Fibroblast of villous mesenchyme (primary cell): ENCODE results near the gene OGN. TPM values are rescaled to one million over a fixed set of nuclear protein-coding genes. Genes with fewer than 3 reads are reported as not detected.

Source experiments
- DNase-seq: peaks from one replicate; pipeline ENCODE4 v3.0.0-alpha.2; 2010; ENCODE audit warnings: low read depth
- H3K4me3 ChIP-seq: 2 replicates; pipeline ENCODE4 v1.5.1; 2011; ENCODE audit warnings: low read depth, mild to moderate bottlenecking, low read length
- total RNA-seq: library from RNA; depleted of rRNA; stranded (reverse); fragments of >200 nt; gene quantifications from 2 replicates; pipeline ENCODE4 v1.2.3, GENCODE V29; 2012
- TF ChIP-seq, protein P1 (sequence below): IDR thresholded peaks from 2 replicates; pipeline ENCODE4 v1.5.1; 2012; ENCODE audit warnings: low read depth, mild to moderate bottlenecking, low read length; ENCODE audit not compliant: insufficient read depth

OGN gene
- total RNA-seq, 1 donor = not detected

DNA sequence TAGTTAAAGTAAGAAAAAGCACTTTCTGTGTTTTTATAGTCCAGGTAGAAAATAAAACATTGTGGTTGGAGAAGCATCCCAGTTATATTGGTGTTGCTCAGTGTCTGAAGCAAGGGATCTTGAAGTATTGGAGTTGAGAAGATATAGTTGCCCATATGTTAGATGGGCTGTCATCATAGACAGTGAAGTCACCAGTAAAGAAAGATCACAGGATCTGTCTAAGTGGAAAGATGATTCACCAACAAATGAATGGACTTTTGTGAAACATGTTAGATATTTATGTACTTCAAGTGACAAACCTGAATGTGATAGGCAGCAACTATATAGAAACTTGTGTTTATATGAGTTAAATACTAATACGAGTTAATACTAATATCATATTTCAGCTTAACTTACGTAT, 11.7 kb downstream of the OGN start:
- no peak overlapping the region for H3K4me3 ChIP-seq
- DNase-seq = no peak
- TF ChIP-seq, protein P1, sequence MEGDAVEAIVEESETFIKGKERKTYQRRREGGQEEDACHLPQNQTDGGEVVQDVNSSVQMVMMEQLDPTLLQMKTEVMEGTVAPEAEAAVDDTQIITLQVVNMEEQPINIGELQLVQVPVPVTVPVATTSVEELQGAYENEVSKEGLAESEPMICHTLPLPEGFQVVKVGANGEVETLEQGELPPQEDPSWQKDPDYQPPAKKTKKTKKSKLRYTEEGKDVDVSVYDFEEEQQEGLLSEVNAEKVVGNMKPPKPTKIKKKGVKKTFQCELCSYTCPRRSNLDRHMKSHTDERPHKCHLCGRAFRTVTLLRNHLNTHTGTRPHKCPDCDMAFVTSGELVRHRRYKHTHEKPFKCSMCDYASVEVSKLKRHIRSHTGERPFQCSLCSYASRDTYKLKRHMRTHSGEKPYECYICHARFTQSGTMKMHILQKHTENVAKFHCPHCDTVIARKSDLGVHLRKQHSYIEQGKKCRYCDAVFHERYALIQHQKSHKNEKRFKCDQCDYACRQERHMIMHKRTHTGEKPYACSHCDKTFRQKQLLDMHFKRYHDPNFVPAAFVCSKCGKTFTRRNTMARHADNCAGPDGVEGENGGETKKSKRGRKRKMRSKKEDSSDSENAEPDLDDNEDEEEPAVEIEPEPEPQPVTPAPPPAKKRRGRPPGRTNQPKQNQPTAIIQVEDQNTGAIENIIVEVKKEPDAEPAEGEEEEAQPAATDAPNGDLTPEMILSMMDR = no peak

DNA sequence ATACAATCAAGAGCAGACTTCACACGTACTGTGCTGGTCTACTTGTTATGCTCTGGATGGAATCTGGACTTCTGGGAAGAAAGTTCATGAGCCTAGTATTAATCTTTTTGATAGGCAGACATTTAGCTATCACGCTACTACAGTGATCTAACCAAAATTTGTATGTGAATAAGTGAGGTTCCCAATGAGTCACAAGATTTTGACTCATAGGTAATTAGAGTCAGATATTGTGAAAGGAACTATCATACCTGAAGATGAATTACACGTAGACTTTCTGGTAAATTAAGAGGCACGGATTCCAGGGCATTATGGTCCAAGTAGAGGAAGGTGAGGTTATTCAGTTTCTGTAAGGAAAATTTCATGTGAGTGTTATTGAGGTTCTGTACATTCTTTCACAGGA, 18.4 kb downstream of the OGN start:
- DNase-seq = no peak
- TF ChIP-seq, protein P1 = no peak
- H3K4me3 ChIP-seq = no peak overlapping the region

DNA sequence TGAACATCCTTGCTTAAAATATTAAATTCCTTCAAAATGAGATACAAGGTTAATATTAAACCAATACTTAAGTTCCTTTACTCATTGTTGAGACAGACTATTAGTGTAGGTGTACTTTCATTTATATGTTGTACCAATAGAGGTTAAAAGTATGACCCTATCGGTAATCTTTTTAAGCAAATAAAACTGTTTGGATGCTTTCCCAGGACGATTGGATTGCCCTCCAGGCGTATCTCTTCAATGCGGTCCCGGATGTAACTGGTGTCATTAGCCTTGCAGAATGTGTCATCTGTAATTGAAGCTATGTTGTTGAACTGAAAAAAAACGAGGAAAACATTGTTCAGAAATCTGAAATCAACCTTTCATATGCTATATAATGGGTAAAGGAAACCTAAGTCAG, 18.9 kb downstream of the OGN start:
- no peak for DNase-seq
- no peak overlapping the region for H3K4me3 ChIP-seq
- TF ChIP-seq, protein P1 = no peak

DNA sequence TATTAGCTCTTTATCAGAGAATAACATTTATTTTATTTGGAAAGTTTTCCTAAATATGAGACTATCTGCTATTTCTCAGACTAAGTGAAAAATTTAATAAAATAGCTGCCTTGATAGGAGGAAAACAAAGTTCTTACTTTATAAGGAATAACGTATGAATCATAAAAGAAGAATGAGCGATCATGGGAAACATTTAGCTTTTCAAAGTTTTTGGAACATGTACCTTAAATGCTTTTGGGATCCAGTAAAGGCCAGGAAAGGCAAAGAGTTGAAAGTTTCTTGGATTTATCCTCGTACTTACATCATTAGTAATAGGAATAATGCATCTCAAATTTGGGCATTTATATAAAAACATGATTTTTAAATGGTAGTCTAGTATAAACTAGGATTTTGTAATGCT, 19.4 kb downstream of the OGN start:
- no peak for DNase-seq
- no peak overlapping the region for H3K4me3 ChIP-seq

DNA sequence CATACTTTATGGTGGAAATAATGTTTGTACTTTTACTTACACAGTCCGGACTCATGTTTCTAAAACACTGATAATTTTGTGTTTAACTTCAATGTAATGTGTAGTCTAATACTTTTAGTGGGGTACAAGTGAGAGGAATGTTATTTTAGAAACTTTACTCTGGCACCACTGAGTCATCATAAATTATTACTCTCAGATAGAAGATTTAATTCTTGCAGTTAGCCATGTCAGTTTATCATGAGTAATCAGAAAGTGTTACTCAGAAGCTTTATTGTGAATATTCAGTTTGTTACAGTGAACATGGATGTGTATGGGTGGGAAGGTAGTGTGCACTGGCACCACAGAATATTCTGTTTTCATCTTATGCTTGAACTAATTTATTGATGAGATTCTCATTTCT, 20.0 kb downstream of the OGN start:
- TF ChIP-seq, protein P1 = no peak
- no peak overlapping the region for H3K4me3 ChIP-seq
- no peak for DNase-seq

More for the DNA sequence above, 19.4 kb downstream of the OGN start:
- TF ChIP-seq, protein P1 = no peak

DNA sequence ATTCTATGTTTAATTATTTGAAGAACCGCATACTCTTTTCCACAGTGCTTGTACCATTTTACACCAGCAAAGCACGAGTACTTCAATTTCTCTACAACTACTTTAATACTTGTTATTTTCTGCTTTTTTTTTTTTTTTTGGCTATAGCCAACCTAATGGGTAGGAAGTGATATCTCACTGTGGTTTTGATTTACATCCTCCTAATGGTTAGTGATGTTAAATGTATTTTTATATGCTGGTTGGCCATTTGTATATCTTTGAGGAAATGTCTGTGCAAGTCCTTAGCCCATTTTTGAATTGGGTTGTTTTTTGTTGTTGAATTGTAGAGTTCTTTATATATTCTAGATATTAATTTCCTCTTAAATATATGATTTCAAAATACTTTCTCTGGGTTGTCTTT, 22.6 kb downstream of the OGN start:
- no peak for DNase-seq
- TF ChIP-seq, protein P1 = no peak
- H3K4me3 ChIP-seq = no peak overlapping the region

DNA sequence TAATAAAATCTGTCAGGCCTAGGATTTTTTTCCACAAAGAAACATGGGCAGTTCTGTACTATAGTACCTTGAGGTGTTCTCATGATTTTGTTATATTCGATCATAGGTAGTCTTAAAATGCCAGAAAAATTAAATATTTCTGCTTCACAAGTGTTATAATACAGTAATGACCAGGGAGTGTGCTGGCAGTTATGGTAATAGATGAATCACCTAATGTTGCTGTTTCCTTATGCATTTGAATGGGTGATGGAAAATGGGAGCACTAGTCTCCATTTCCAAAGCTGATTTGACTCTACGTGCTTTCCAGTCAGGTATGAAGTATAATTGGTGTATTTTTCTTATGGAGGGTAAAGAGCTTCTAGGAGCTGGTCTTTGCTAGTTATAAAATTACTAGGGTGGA, 23.8 kb downstream of the OGN start:
- DNase-seq = no peak
- TF ChIP-seq, protein P1 = no peak
- H3K4me3 ChIP-seq = no peak overlapping the region
